ENCODE results near the gene SPINK8. TPM values are rescaled to one million over a fixed set of nuclear protein-coding genes. Genes with fewer than 3 reads are reported as not detected.

Gene SPINK8
- total RNA-seq, 1 experiment from 2014 or later, result not detected

GRCh38 chr3:48267782-48268181 lies 65.7 kb downstream of the SPINK8 start:
- H3K27me3 Mint-ChIP-seq (ENCODE audit: insufficient read depth, unreplicated experiment), result no peaks in the 10 kb centered on the region
- ChIA-PET CTCF (interaction anchor here (0.6 to 7.9 kb wide), 16 partner anchors 10 to 731 kb away, joined by 3 to 182 read pairs (median 3); partner anchors contain the start of genes CAMP, CDC25A and ZNF589), POLR2A (interaction anchor here (0.6 to 5.4 kb wide), 31 partner anchors 8 to 887 kb away, joined by 3 to 73 read pairs (median 5); partner anchors contain the start of genes ATRIP, CAMP, CCDC51 and CDC25A)
- no peaks in the 10 kb centered on the region for H3K9me3 Mint-ChIP-seq (ENCODE audit: unreplicated experiment)
- H3K4me1 Mint-ChIP-seq (ENCODE audit: insufficient read depth, unreplicated experiment), result peaks cover 29% of the 10 kb centered on the region
- H3K36me3 Mint-ChIP-seq (ENCODE audit: insufficient read depth, unreplicated experiment), result peaks cover 19% of the 10 kb centered on the region
- peak overlapping the region; percentile 69 for H3K4me3 Mint-ChIP-seq (ENCODE audit: unreplicated experiment)
- peak; percentile 27 for DNase-seq (ENCODE audit: unreplicated experiment)
- intact Hi-C loops (cut with micrococcal nuclease), result loop anchor here (1.0 to 2.0 kb wide), 2 partner anchors 35 to 73 kb away; no protein-coding TSS in a partner anchor
- peak overlapping the region; percentile 83 for H3K27ac Mint-ChIP-seq (ENCODE audit: low read depth, unreplicated experiment)
- BruUV-seq (replicated peaks), result no TSS peak
- TF ChIP-seq, protein P1, sequence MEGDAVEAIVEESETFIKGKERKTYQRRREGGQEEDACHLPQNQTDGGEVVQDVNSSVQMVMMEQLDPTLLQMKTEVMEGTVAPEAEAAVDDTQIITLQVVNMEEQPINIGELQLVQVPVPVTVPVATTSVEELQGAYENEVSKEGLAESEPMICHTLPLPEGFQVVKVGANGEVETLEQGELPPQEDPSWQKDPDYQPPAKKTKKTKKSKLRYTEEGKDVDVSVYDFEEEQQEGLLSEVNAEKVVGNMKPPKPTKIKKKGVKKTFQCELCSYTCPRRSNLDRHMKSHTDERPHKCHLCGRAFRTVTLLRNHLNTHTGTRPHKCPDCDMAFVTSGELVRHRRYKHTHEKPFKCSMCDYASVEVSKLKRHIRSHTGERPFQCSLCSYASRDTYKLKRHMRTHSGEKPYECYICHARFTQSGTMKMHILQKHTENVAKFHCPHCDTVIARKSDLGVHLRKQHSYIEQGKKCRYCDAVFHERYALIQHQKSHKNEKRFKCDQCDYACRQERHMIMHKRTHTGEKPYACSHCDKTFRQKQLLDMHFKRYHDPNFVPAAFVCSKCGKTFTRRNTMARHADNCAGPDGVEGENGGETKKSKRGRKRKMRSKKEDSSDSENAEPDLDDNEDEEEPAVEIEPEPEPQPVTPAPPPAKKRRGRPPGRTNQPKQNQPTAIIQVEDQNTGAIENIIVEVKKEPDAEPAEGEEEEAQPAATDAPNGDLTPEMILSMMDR (IDR thresholded peaks at IDR 0.05; ENCODE audit: unreplicated experiment), result no peak

DNA sequence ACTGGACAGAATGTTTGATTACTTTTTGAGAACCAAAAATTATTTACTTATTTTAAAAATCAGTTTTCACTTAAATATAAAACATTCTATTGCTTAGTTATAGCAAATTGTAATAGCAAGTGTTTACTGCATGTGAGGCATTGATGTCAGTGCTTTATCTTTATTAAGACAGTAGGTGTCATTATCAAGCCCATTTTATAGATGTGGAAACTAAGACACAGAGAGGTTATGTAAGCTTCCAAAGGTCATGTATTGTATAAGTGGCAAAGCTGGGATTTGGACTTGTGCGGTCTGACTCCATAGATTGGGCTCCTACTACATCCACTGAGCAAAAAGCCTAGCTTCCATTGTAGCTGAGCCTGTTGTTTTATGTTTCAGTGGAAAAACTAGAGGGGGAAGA lies 74.9 kb downstream of the SPINK8 start:
- Mint-ChIP-seq H3K4me3 (ENCODE audit: unreplicated experiment) (no peak overlapping the region), H3K36me3 (ENCODE audit: insufficient read depth, unreplicated experiment) (peaks cover 35% of the 10 kb centered on the region), H3K4me1 (ENCODE audit: insufficient read depth, unreplicated experiment) (no peaks in the 10 kb centered on the region), H3K27ac (ENCODE audit: low read depth, unreplicated experiment) (no peak overlapping the region), H3K9me3 (ENCODE audit: unreplicated experiment) (no peaks in the 10 kb centered on the region), H3K27me3 (ENCODE audit: insufficient read depth, unreplicated experiment) (no peaks in the 10 kb centered on the region)
- ChIA-PET CTCF (interaction anchor here (0.7 kb wide), 2 partner anchors 181 to 255 kb away, joined by 3 to 4 read pairs; no protein-coding TSS in a partner anchor), POLR2A (interaction anchor here (0.7 to 1.5 kb wide), 2 partner anchors 9 to 21 kb away, joined by 3 to 5 read pairs; no protein-coding TSS in a partner anchor)
- DNase-seq (ENCODE audit: unreplicated experiment), result no peak
- BruUV-seq (replicated peaks), result no TSS peak
- intact Hi-C loops (cut with micrococcal nuclease), result no loop called here
- TF ChIP-seq, protein P1 (IDR thresholded peaks at IDR 0.05; ENCODE audit: unreplicated experiment), result no peak

Small RNA genes lying within 50 kb of the gene (microRNA-seq; reads per million reads assigned to microRNA genes)
- gene MIR2115, result not detected

Other genes starting within 250 kb of the SPINK8 start
- gene CDC25A, start 145.2 kb downstream of the SPINK8 start, total RNA-seq (2022), result 7.3 and 8.6 TPM in 2 replicates
- gene CAMP, start 110.2 kb downstream of the SPINK8 start, total RNA-seq (2022), result 0.72 and 2.4 TPM in 2 replicates
- gene ZNF589, start 92.6 kb downstream of the SPINK8 start, total RNA-seq (2022), result 5.6 and 5.7 TPM in 2 replicates
- gene NME6, start 32.3 kb downstream of the SPINK8 start, total RNA-seq (2022), result 31.0 and 33.0 TPM in 2 replicates
- gene FBXW12, start 38.6 kb upstream of the SPINK8 start, total RNA-seq (2022), result not detected in 2 replicates
- 90.0 and 101 TPM in 2 replicates for gene PLXNB1, start 96.4 kb upstream of the SPINK8 start, total RNA-seq (2022)
- 31.9 and 32.5 TPM in 2 replicates for gene CCDC51, start 106.5 kb upstream of the SPINK8 start, total RNA-seq (2022)
- gene TMA7, start 106.6 kb upstream of the SPINK8 start, total RNA-seq (2022), result 356 and 372 TPM in 2 replicates
- gene ATRIP, start 113.1 kb upstream of the SPINK8 start, total RNA-seq (2022), result 8.6 and 9.1 TPM in 2 replicates
- 131 and 170 TPM in 2 replicates for gene SHISA5, start 170.5 kb upstream of the SPINK8 start, total RNA-seq (2022)
- gene PFKFB4, start 223.1 kb upstream of the SPINK8 start, total RNA-seq (2022), result 3.4 and 4.6 TPM in 2 replicates
- 1.5 and 3.8 TPM in 2 replicates for gene UCN2, start 230.1 kb upstream of the SPINK8 start, total RNA-seq (2022)